Retina (tissue), 1 donor: ENCODE data around the gene DSCAML1.

Experiments used
- DNase-seq: peaks from one replicate; pipeline ENCODE4 v3.0.0-alpha.2; 2016

DSCAML1 gene

GRCh38 chr11:117481885-117482284 lies 315.1 kb downstream of the DSCAML1 start:
- DNase-seq, result no peak

DNA sequence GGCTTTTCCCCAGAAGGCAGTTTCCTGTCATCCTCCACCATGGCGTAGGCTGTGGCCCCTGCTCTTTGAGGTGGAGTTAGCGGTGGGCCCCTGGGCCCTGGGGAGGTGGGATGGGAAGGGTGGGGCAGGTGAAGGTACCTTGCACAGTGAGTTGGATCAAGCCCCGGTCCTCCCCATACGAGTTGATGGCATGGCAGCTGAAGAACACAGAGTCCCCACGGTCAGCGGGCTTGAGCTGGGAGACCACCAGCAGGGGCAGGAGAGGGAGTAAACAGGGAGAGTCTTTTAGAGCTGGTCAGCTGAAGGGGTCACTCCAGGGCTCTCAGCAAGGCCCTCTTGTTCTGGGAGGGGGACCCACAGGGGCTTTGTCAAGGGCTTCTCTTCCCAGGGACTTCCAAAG lies 316.0 kb downstream of the DSCAML1 start:
- peak; percentile 21 for DNase-seq

- no peak for DNase-seq
Observed at GRCh38 chr11:117480221-117480620, 316.8 kb downstream of the DSCAML1 start.

DNA sequence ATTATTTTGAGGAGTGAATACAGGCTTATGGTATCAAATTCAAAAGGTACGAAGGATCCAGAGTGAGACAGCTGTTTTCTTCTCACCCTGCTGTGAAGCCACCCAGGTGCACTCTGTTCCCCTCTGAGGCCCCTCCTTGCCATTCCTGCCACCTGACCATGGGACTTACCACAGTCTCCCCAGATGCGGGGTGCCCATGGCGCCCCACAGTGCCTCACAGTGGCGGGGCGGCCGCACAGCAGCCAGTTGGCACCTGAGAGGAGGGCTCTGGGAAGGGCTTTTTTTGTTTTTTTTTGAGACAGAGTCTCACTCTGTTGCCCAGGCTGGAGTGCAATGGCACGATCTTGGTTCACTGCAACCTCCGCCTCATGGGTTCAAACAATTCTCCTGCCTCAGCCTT lies 317.6 kb downstream of the DSCAML1 start:
- DNase-seq, result no peak

GRCh38 chr11:117478926-117479325 lies 318.1 kb downstream of the DSCAML1 start:
- DNase-seq, result no peak

DNA sequence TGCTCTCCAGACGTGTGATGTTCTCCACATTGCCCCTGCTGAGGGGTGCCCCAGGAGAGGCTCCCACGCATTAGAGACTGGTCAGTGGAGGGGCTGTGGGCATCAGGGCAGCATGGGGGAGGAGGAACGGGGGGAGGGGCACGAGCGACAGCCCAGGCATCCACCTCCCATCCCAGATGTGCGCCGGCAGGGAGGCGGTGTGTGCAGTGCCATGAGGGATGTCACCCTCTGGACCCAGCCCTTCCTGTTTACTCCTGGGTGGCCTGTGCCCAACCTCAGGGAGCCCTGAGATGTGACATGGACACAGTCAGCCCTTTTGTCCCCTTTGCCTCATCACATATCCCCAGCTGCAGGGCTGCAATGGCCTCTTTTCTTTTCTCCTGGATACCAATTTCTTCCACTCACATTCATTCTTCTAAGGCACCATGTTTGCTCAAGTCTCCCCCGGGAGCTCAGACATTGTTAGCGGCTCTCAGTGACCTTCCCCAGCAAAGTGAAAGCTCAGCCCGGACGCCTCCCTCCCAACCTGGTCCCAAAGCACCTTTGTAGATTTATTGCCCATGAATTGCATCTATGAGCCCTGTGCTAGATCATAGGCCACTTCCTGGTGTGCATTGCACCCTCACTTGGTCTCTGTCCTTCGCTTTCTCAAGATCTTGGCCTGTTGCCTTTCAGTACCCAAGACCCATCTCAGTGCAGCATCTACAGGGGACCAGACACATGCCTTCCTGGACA lies 318.7 kb downstream of the DSCAML1 start:
- no peak for DNase-seq

DNA sequence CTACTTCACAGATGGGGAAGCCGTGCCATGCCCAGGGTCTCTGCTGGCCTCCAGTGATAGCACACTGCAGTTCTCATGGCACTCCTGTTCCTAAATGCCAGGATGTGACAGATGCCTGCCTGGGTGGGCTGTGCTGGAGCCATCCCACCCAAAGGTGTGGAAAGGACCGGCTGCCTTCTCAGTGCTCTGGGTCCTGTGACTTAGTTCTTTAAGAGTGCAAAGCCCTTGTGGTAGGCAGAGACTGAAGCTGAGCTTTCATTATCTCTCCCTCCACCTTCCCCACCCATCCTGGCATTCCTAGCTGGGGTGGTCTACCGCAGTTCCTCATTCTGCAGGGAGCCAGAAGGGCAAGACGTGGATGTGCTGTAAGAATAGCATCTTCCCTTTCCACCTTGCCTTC lies 319.3 kb downstream of the DSCAML1 start:
- DNase-seq, result no peak

DNA sequence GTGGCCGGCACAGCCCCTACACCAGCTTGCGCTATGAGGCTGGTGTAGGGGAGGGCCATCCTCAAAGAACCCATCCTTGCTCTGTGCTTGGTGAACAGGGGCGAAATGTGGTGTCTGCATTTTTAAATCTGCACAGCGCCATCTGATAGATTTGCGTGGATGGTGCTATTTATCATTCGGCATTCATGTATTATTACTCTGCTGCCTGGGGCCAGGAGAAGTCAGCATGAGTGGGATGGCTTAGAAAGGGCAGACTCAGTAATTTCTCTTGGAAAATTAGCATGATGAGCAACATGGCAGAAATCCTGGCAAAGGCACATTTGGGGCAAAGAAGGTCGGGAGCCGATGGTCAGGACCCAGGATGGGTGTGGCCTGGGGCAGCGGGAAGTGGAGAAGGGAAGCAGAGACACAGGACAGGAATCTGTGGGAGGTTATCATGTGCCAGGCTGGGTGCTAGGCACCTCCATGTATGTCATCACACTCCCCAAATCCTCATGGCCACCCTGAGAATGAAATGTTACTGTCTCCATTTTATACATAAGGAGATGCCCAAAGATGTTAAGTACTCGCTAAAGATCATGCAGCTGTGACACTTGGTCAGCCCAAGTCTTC lies 320.4 kb downstream of the DSCAML1 start:
- no peak for DNase-seq

DNA sequence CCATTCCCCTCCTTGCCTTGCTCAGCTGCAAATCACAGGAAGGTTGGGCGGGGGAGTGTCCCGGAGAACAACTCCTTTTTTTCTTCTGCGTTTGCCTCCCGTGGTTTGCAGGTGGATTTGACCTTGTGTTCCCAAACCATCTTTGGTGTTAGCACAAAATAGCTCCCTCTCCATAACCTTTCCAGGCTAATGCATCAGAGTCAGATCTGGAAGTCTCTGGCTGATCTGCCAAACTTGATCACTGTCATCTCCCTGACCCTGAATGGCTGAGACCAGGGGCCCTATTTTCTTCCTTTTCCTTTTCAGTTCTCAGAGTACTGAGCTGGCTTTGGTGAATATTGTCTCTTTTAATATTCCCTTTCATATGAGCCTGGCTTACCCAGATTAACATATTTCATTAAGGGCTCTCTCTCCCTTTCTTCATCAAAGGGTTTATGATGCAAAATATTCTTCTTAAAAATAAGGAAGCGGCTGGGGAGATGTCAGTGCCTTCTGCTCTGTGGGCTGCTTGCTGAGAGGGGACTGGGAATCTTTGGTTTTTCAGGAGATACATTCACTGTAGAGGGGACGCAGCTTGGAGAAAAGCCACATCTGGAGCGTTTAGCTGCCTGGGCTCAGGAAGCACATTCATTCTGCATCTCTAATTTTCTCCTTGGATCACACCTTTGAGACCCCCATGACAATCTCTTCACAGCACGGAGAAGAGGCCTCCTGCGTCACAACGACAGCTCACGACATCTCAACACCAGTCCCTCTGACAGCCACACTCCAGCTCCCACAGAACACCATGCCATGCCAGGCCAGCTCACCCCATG lies 321.1 kb downstream of the DSCAML1 start:
- peak; percentile 75 for DNase-seq

GRCh38 chr11:117473481-117474091 lies 323.4 kb downstream of the DSCAML1 start:
- DNase-seq, result no peak

- no peak for DNase-seq
Observed at GRCh38 chr11:117471776-117472175, 325.2 kb downstream of the DSCAML1 start.

DNA sequence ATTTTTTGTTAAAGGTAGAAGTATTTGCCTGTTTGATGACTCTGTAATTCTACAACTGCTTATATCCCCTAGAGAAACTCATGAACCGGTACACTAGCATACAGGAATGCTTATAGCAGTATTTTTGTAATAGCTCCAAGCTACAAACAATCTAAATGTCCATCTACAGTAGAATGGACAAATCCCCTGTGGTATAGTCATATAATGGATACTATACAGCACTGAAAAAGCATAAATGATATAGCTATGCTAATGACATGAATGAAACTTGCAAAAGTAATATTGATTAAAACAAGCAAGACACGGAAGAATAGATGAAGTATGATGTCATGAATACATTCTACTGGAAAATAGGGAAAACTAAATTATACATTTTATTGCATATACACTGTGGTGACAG lies 326.4 kb downstream of the DSCAML1 start:
- no peak for DNase-seq

DNA sequence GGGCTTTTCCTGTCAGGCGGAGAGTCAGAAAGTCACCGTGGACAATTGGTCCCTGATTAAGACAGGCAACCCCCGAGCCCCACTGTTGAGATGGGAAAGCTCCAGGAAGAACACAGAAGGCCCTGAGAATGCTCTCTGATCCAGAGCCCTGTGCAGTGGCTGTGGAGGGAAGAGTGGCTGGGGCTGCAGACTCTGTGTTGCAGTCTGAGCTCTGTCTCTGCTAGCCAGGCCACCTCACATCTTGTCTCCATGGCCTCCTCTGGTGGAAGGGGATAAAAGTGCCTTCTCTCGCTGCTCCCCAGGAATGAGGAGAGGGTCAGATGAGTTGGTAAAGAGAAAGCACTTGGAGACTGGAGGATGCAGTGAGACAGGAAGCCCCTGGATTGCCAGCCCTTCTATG lies 328.1 kb downstream of the DSCAML1 start:
- DNase-seq, result no peak

DNA sequence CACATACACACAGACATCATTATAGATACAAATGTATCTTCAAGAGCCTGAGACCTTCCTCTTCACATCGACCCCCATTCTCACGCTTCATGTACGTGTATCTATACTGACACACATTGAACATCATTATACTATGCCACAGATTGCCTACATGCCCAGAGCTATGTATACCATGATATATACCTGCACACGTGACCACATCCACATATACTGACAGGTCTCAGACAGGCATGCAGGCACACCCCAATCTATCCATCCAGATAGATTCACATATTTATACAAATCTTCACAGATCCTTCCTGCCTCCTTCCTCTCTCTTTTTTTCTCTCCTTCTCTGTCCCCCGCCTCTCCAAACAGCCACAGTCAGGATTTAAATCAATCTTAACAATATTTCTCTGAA lies 329.2 kb downstream of the DSCAML1 start:
- DNase-seq, result no peak

GRCh38 chr11:117466966-117467365 lies 330.1 kb downstream of the DSCAML1 start:
- no peak for DNase-seq

- DNase-seq, result no peak
Observed at GRCh38 chr11:117465236-117465997, 331.6 kb downstream of the DSCAML1 start.

DNA sequence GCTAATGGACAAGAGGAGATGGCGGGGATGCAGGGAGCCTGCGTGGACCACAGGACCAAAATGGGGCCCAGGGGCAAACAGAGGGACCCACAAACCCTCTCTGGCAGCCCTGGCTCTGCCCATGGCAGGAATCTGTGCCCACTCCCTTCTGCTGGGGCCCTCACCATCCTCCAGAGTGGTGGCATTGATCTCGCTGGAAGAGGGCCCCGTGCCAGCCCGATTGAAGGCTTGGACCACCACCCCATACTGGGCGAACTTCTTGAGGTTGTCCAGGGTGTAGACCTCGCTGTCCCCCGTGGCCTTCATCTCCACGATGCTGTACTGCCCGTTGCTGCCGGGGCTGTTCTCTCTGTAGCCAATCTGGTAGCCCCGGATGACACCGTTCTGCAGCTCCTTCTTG lies 332.2 kb downstream of the DSCAML1 start:
- no peak for DNase-seq

GRCh38 chr11:117462864-117463247 lies 334.2 kb downstream of the DSCAML1 start:
- no peak for DNase-seq

- DNase-seq, result no peak
Observed at GRCh38 chr11:117462183-117462863, 334.7 kb downstream of the DSCAML1 start.

- no peak for DNase-seq
Observed at GRCh38 chr11:117461396-117462182, 335.4 kb downstream of the DSCAML1 start.

DNA sequence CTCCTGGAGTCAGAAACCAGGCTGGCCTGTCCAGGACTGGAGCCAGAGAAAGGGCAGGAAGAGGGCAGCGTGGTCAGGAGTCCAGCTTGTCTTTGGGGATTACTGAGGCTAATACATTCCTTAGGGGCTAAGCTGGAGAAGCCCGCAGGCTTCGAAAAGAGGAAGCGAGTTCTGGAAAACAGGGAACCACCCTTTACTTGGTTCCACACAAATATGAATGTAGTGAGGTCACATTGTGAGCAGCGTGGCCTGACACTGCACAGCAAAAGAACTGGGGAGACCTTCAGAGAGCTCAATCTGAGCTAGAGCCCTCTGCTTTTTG lies 337.1 kb downstream of the DSCAML1 start:
- no peak for DNase-seq
